GM19324 (cell line): ENCODE measurements around the gene PROZ.

Experiments used
- ATAC-seq: cut with Tn5 transposase; IDR thresholded peaks from one replicate; pipeline ENCODE4 v1.9.1; 2021; ENCODE audit warnings: mild to moderate bottlenecking, moderate library complexity; ENCODE audit not compliant: unreplicated experiment, low FRiP score

Gene PROZ

GRCh38 chr13:113139577-113139976 lies 18.9 kb upstream of the PROZ start:
- no peak for ATAC-seq

- no peak for ATAC-seq
These were observed 17.5 kb upstream of the PROZ start for GRCh38 chr13:113140677-113141600.

GRCh38 chr13:113141601-113141970 lies 16.9 kb upstream of the PROZ start:
- no peak for ATAC-seq

GRCh38 chr13:113142876-113143275 lies 15.6 kb upstream of the PROZ start:
- ATAC-seq, result no peak

GRCh38 chr13:113143466-113144254 lies 14.8 kb upstream of the PROZ start:
- ATAC-seq, result no peak

- ATAC-seq, result no peak
These were observed 14.2 kb upstream of the PROZ start for GRCh38 chr13:113144255-113144629.

- ATAC-seq, result no peak
These were observed 13.0 kb upstream of the PROZ start for GRCh38 chr13:113145496-113145895.

GRCh38 chr13:113145911-113146598 lies 12.4 kb upstream of the PROZ start:
- no peak for ATAC-seq

- ATAC-seq, result no peak
These were observed 11.7 kb upstream of the PROZ start for GRCh38 chr13:113146750-113147149.

DNA sequence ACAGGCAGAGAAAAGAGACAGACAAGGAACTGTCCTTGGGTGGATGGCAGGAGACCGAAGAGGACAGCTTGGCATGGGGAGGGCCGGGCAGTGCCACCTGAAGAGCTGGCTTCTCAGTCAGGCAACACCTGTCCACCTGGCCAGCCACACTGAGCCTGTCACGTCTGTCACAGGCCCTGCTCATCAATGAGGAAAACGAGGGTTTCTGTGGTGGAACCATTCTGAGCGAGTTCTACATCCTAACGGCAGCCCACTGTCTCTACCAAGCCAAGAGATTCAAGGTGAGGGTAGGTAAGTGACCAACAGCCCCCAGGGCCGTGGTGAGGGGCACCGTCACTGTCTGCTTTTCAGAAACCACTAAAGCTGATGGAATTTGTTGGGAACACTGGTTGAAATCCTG lies 11.2 kb upstream of the PROZ start:
- ATAC-seq, result no peak

GRCh38 chr13:113148407-113148806 lies 10.0 kb upstream of the PROZ start:
- ATAC-seq, result no peak

- no peak for ATAC-seq
These were observed 9.4 kb upstream of the PROZ start for GRCh38 chr13:113148940-113149503.

DNA sequence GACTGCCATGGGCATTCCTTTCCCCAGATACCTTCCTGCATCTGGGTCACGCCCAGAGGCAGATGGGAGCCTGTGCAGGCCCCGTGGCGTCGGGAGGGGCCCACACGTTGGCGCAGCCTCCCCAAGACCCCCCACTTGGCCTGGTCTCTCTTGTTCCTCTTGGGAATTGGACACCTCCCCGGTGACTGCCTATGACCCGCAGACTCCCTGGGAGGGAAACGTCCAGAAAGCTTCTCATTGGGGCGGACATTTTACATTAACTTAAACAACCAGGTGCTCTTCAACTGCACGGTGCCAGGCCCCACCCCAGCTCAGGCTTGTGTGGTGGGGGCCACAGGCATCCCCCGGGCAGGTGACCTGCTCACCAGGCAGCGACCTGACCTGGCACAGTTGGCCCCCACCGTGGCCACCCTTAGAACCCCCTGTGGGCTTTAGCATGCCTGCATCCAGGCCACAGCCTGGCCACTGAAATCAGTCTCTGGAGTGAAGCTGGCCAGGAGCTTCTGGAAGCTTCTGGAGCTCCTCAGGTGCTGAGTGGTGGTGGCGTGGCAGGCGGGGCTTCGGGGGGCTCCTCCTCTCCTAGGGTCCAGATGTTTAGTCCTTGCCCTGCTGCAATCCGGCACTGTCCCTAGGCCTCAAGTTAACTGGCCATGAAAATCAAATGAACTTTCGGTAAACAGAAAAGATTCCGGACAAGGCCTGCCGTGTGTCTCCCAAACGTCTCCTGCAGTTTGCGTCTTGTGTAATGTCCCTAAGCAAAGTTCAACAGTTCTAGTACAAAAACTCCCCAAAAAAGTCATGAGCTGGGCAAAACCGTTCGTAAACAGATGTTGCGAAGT lies 8.5 kb upstream of the PROZ start:
- ATAC-seq, result no peak

DNA sequence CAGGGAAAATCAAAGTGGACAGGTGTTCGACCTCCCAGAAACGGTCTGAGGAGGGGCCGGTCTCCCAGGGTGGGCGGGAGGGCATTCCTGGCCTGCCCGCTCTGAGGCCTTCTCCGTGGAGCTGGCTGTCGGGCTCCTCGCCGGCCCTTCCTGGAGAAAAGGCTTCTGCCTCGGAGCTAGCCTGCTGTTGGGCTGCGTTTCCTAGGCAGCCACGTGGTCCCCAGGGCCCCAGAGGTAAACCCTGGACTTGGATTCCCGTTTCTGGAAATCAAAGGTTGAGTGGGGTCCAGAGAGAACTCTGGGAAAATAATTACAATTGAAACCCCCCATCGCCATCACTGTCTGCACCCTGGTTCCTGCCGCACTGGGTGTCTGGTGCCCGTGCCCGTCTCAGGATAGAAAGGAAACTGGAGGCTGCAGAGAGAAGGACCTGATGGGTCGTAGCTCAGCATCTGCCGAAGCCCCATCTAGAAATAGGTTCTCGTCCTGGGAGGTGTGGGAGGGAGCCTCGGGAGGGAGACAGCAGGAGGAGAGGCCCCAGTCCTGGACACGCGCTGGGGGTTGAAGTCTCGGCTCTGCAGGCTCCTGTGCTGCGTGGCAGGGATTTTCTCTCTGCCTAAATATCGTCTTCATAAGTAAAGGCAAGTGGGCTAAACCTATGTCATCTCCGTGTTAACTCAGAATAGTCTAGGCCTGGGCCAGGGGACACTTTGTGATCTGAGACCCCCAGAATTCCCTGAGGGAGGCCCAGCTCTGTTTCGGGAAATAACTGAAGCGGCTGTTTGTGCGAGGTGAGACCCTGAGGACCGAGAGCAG lies 7.7 kb upstream of the PROZ start:
- no peak for ATAC-seq

DNA sequence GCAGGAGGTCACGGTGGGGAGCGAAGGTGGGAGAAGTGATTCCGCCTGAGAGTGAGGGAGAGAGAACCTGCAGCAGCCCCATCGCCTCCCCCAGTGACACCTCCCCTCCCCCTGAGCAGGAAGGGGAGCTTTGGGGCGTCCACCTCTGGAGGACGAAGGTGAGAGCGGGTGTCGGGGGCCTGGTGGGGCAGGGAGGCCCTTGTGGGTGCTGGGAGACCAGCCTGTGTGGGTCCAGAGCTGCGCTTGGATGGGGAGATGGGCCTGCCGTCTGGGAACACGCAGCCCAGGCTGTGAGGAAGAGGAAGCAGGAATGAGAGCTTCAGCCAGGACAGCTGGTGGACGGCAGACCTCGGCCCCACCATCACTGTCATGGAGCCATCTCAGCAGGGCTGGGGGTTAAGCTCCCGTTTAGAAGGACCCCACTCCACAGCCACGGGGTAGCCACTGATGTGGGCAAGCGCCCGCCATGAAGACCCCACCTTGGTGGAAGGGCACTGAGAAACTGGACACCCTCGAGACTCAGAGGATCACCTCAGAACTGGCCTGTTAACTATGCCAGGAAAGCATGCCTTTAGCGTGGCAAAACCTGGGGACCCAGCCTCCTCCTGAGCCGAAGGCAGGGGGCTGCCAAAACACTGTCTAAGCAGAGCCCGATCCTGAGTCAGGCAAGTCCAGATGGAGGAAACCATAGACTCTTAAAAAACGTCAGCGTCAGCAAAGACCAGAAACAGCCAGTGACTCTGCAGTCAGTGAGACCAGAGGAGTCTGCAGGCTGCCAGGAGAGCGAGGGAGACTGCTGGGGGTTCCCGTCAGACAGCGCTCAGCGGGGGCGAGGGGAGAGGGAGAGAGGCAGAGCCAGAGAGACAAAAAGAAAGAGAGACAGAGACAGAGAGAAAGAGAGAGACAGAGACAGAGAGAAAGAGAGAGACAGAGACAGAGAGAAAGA lies 6.4 kb upstream of the PROZ start:
- ATAC-seq, result no peak

GRCh38 chr13:113152691-113152983 lies 5.8 kb upstream of the PROZ start:
- no peak for ATAC-seq

- ATAC-seq, result no peak
These were observed 5.3 kb upstream of the PROZ start for GRCh38 chr13:113152984-113153809.
